ENCODE results near the gene DCLK1.
"Not testable (repeated sequence)": the region's sequence is repeated elsewhere in the genome, so short reads cannot be mapped to it uniquely, and the experiment has no call there.

Gene DCLK1

DNA sequence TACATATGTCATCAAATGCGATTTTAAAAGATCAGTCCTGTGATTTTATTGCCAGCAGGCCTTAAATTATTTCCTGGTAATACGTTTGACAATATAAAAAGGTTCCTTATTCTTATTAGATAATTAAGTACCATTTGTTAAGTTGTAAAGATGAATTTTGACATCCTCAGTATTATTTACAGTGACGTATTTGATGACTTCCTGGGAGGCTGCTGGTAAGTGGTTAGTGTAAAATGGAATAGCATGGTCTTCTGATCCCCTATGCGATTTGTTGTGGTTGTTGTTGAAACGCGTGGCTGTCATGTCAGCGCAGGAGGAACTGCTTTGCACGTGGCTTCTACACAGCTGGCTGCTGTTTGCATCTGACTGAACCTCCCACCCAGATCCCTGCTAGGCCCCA, 99.7 kb downstream of the DCLK1 start:
- DNase-seq = no peak

DNA sequence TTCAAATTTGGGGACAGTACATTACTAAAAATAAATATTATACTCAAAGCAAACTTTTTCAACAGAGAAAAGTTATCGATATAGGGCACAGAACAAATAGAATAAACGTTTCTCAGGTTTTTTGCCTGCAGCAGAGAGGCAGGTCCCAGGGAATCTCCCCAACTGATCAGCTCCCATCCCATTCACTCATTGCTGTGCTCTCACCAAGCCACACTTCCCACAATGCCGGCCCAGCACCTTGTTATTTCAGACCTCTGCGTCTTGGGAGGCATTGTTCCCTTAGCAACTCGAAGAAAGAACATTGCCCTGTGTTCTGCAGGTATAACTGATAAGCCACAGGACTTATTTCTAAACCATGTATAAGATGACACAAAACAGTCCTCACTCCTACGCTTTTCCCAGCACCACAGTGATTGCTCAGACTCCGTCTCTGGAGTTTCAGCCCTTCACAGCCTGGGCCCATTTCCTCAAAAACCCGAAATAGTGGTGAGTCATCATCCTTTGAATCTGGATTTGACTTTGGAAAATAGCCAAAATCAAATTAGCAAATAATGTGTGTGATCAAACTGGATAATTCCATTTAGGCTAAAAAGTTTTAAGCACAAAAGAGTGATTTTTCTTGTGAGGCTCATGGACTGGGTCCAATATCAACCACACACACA, 100.4 kb downstream of the DCLK1 start:
- no peak for DNase-seq

DNA sequence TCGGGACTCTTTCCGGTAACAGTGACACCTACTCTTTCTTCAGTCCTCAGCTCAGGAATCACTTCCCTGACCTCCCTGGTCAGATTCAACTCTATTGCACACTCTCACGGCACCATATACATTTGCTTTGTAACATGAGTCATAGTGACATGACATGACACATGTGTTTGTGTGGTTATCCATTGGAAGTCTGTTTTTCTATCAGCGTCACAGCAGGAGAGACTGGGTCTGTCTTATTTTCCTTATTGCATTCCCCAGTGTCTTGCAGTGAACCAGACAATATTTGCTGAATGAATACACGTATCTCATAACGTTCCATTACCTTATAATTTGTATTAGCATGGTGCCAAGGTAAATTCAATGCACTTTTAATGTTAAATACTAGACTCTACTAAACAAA, 102.0 kb downstream of the DCLK1 start:
- DNase-seq = no peak

DNA sequence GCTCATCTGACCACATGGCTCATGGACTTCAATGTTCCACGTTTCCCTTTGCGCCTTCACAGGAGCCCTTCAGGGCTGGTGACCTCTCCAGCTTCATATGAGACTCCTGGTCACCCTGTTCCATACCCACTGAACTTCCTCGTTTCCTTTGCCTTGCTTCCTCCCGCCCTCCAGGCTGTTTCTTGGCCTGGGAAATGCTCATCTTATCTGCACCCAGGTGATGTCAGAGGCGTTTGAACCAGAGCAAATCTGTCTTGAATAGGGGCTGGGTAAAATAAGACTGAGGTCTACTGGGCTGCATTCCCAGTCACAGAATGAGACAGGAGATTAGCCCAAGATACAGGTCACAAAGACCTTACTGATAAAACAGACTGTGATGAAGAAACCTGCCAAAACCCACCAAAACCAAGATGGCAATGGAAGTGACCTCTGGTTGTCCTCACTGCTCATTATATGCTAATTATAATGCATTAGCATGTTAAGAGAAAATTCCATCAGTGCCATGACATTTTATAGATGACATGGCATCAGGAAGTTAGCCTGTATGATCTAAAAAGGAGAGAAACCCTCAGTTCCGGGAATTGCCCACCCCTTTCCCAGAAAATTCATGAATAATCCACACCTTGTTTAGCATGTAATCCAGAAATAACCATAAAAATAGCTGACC, 102.7 kb downstream of the DCLK1 start:
- DNase-seq = no peak

DNA sequence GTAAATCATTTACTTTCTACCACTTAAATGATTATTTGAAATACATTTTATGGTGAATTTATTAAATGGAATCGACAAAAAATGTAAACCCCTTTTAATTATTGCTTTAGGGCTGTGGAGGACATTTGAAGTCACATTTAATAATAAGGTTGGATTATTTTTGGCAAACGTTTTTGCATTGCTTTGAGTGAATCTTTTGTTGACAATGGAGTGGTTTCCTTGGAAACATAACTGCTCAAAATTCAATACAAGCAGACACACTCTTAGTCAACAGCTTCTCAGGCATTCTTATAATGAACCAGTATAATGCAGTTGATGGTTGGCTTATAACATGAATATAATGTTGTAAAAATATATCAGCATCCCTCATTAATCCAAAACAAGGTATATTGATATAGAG, 104.7 kb downstream of the DCLK1 start:
- no peak for DNase-seq

DNA sequence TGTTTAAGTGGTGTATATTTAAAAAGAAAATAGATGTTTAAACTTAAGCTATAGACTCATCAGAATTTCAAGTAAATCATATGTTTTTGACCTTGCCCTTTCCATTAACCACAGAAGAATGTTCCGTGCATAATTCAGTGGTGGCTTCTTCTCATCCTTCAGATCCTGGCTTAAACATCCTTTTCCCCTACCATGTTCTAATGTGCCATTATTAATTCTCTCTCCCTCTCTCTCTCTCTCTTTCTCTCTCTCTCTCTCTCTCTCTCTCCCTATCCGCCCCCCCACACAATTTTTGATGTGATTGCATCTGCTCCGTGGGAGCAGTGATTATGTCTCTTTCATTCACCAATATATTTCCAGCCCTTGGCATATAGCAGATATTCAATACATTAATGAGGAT, 116.4 kb downstream of the DCLK1 start:
- no peak for DNase-seq

DNA sequence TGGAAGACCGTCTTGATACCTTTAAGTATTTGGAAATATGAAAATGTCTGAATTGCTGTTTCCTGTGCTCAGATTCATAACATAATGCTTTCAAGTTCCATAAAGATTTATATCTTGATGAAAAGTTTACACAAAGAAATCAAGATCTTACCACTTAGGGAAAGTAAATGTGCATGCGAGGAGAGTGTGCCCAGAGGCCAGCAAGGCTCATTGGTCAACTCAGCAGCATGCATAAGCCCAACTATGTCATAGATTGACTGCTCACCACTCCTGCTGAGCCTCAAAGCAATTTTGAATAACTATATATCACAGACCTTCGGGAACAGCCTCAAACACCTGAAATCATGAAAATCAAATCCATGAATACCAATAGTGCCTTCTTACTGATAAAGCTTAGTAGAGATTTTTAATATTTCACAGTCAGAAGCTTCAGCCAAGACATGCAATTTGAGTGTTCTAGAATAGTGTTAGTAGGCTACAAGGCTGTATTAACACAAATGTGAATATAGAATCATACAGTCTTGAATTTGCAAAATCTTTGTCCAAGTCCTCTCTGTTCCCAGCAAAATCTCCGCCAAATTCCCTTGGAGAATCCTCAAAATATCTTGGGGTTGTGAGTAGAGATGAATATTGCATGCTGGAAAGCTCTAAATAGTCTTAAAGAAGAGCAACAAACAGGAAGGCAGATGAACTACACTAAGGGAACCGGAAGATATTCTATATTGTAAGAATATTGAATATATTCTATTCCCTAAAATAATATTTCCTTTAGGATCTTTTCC, 124.1 kb downstream of the DCLK1 start:
- no peak for DNase-seq

DNA sequence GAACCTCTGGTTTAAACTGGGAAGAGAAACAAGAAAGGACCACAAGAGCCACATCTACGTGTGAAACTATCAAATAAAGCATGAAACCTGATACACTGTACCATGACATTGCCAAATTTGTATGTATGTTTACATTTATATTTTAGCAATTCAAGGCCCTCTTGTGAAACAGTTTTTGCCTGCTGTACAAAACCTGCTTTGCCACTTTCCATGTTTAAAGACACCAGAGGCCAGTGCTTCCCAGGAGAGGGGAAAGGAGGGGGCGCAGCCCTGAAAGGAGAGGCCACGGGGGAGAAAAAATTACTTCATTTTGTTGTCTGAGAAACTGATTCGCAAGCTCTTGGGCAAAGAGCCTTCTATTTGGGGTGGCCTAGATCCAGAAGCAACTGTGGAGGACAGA, 124.8 kb downstream of the DCLK1 start:
- no peak for DNase-seq

DNA sequence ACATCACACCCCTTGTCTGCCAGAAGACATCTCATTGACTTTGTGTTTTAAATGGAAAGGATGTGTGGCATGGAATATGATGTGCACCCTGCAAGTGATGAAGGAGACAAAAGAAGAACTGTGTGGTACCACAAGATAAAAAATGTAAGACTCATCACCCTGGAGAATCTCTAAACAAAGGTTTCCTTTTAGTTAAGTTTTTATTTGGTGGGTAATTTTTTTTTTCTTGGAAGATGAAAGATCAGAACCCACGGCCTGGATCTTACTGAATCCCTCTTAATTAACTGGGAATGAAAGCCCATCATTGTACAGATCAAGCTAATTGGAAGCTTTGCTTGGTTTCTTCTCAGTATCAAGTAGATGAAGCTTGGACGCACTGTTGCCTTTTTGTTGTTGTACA, 129.6 kb downstream of the DCLK1 start:
- no peak for DNase-seq

DNA sequence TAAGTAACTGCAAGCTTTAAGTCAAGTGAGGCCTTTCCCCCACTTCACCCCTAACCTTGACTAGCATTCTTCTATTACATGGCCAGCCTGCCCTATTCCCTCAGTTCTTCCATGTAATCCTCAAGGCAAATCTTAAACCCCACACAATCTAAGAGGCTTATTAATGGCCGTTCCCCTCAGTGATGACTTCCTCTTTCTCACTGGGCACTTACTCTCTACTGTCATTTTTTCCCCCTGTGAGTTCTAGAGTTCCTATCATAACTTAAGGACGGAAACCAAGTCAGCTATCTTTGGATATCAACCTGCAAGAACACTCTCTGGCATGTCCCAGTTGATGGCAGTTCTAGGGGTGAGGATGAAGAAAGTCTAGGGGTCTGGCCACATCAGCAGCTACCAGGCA, 131.2 kb downstream of the DCLK1 start:
- DNase-seq = no peak

DNA sequence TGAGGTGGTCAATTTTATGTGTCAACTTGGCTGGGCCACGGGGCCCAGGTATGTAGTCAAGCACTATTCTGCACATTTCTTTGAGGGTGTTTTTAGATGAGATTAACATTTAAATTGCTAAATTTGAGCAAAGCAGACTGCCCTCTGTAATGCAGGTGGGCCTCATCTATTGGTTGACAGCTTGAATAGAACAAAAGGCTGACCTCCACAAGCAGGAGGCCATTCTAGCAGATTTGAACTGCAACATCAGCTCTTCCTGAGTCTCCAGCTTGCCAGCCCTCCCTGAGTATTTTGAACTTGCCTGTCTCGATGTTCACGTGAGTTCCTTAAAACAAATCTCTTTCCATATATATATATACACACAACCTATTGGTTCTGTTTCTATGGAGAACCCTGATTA, 134.8 kb downstream of the DCLK1 start:
- DNase-seq = no peak

DNA sequence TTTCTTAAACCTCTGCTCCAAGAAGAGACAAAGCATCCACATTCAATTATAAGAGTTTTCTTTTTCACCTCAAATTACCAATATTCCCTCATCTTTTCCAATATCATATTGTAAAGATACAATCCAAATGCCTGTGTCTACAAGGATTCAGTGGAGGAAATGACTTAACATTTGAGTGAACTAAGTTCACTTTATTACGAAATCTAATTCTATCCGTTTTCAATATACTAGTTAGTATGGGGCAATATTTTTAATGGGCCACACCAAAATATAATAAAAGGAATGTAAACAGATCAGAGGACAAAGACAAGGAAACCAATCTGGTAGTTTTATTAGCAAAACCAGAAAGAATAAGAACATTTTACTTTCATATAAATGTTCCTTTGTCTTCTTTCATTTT, 136.0 kb downstream of the DCLK1 start:
- no peak for DNase-seq

DNA sequence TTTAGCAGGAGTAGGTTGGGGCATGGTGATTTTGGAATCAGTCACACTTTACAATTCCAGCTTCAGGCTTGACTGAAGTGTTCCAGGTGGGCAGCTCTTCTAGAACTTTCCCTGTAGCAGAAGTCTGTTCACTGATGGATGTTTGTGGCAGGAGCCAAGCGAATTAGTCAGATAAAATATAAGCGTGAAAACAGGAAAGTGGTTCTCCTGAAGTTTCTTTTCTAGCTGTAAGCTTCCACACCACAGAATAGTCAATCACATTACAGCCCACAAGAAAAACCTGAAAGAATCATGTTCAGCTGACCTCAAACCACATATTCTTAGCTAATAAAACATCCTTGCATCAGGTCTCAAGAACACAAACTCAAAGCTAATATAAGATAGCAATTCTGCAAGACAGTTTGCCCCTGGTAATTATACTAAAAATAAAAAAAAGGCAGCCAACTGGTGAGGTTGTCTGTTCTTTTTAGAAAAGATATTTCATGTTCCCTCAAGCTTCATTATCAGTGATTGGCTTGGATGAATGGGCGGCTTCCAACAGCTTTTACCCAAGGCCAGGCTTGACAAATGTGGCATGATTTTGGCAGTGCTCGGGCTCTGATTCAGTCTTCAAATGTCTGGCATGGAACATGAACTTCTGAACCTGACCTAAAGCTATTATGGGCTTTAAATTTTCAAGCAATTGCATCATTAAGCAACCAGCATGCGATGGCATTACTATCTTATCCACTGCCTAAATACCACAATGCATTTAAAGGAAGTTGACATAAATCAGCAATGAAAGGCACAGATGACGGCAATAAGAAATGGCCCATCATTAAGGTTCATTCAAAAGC, 136.8 kb downstream of the DCLK1 start:
- no peak for DNase-seq

DNA sequence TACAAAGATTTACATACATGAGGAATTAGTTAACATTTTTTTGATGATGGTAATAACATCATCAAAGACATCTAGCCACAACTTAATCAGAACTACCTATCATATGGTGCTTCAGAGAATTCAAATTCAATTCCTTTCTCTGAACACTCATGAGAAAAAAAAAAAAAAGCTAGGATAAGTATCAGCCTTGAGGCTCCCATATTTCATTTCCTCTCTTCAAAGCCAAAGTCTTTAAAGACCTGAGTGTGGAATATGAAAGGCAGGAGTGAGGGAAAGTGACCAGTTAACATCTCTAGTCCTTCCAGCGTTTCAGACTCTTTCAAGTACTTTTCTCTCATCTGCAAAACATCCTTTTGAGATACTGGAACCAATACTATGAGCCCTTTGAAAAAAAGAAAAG, 137.5 kb downstream of the DCLK1 start:
- no peak for DNase-seq

DNA sequence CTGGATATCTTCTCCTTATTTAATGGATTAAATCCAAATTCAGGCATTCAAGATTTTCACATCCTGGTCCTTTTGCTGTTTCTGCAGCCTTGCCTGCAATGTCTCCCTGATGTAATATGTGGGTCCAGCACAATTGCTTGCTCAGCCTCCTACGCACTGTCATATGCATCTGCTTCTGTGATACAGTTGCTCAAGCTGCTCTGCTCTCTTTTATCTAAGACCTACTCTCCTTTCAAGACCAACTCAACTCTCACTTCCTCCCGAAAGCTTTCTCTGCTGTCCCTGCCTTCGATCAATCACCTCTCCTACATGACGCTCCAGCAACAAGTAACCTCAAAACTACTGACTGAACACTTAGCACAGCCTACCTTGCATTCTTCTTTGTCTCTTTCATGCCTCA, 138.2 kb downstream of the DCLK1 start:
- no peak for DNase-seq

DNA sequence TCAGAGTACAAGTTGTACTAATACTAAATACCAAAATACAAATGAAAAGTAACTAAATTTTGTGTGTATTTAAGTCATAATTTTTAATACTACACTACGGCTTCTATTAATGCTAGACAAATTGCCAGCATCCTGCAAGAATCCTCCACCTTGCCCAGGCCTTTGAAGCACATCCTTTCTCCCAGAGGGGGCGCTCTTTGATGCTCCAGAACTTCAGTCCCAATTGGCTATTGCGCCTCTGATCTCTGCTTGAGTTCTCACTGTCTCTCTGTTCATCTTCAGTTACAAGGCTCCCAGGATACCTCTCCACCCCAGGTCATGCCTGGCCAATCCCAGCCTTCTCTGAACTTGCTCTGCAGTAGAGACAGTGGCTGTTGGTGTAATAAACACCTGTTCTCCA, 141.0 kb downstream of the DCLK1 start:
- no peak for DNase-seq

DNA sequence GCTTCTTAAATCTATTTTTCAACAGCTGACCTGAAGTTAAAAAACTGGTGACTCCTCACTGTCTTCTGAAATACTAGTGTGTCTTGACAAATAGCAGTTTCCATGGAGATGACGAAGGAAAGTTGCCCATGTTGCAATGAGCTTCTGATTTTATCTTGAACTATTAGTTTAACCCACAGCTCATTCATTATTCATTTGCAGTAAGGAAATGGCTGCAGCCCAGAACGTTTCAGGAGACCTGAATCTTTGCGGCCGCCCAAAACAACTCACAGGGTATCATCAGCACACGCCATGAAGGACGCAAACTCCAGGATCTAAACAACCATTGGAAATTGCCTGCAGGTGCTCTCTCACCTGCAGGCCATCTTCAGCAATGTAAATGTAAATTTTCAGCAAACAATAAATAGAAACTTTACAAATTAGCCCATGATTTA, 142.5 kb downstream of the DCLK1 start:
- no peak for DNase-seq

DNA sequence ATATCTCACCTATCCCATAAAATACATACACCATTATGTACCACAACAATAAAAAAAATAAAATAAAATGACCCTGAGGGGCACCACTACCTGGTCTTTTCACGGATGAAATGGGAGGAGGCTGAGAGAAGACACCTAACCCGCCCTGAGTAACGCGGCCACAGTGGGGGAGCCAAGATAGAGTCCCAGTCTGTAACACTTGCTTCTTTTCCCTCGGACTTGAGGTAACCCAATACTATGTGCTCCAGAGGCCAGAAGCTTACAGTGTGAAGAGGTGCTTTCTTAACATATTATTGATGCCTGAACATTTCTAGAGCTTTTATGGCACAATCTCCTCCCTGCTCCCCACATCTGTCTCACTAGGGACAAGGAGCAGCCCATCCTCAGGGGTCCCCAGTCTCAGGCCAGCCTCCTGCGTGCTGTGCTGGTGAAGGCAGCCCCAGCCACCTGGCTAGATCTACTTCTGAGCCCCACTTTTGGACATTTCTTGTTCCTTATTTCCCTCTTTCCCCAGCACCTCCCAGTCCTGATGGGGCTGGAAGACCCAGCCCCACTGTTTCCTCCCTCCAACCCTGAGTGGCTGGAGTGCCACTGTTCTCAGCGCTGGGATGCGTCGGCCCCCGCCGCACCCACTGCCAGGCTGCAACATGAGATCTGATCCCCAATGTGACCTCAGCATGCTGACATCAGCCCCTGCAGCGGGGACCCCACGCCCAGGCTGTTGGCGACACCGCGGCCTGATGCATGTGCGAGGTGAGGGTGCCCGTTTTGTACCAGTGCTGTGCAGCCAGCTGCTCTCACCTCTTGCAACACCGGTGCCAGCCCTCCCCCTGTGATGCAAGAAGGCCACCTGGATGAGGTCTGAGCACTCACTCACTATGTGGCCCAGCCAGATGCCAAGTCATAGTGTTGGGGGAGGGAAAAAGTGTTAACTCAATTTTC, 143.3 kb downstream of the DCLK1 start:
- DNase-seq = no peak

DNA sequence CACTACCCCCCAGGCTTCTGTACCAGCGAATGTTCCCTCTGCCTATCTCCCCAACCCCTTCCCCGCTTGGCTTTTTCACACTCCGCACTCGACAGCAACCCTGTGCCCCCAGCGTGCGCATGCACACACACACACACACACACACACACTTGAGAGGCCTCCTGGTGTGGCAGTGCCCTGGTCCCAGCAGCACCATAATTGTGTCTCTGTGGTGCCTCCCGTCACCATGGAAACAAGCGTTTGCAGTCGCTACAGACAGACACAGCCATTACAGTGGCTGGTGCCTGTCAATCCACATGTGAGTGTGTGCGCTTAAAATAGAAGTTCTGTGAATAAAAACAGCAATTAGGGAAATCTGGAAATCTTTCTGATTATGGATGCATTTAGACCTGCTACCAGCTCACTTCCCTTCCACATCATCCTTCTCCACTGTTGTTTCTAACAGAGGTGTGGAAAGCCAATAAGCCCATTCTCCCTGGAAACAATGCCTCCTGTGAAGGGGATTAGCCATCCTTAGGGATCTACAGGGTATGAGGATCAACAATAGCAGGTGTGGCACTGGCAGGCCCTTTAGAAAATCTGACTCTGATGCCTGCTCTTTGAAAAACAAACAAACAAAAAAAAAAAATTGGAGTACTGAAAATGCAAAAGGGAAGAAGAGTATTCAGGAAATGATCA, 146.3 kb downstream of the DCLK1 start:
- no peak for DNase-seq

DNA sequence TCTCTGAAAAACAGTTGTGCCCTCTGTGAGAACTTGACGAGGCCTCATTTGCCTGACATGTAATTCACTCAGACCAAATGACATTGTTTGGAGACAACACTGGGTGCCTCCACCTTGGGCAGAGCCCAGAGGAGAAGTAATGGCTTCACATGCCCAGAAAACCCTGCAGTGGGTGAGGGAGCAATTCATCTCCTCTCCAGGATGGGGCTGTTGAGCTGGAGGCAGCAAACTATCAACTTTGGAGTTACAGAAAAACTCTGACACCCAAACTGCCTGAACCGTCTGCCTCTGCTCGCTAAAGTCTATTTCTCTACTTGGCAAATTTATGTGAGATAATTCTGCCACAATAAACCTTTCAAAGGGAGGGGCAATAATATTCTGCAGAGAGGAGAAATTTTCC, 146.9 kb downstream of the DCLK1 start:
- no peak for DNase-seq

DNA sequence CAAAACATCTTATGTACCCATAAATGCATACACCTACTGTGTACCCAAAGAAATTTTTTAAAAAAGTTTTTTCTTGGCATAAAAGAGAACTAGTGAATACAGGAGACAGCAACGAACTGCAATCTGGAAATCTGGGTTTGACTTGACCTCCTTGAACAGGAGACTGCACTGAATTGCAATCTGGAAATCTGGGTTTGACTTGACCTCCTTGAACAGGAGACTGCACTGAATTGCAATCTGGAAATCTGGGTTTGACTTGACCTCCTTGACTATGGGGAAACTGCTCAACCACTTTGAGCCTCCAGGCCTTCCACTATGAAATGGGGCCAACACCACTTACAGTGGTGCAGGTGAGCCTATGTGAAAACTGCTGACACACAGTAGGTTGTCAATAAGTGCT, 147.5 kb downstream of the DCLK1 start:
- not testable (repeated sequence) for DNase-seq

DNA sequence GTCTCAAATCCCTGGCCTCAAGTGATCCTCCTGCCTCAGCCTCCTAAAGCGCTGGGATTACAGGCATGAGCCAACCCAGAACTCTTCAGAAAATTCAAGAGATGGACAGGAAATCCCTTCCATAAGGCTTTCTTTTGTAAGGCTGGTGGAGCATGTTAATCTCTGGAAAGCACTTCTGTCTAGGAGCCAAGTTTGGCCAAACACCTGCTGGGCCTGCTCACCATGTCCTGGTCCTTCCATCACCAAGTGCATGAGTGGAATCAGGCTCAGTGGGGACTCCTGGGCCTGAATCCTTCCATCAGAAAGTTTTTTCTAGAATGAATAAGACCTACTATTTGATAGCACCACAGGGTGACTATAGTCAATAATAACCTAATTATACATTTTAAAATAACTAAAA, 148.0 kb downstream of the DCLK1 start:
- DNase-seq = no peak

All from cerebellar nuclear complex (tissue), 1 donor.